Spleen (tissue), 7 donors: Measurements from ENCODE around the gene GZMH.

Experiments used
- CTCF ChIP-seq, 11 experiments: fragments of 200-600 bp in 7 of 11; fragments of 450-650 bp in 4 of 11; sonication (generic) in 4 of 11; IDR thresholded peaks in 8 of 11; conservative IDR thresholded peaks in 3 of 11; 1 replicate in 7 of 11; 2 replicates in 4 of 11; pipeline versions ENCODE4 v1.4.0 to v1.8.0; 2016 to 2021; ENCODE audit warnings: antibody characterized with exemption in 11 of 11, inconsistent platforms in 4 of 11, mild to moderate bottlenecking in 1 of 11
- POLR2A ChIP-seq, 3 donors: fragments of 450-650 bp; IDR thresholded peaks; one replicate each; pipeline ENCODE4 v1.5.1; 2017; ENCODE audit warnings: antibody characterized with exemption in 3 of 3, mild to moderate bottlenecking in 1 of 3
- donor health status: DM: no; HTN: no; CAD: no; lungs with moderate emphysema.
- donor health status: DM: no; HTN: no; CAD: no.
- donor health status: DM: no; HTN: no; CAD: no.

GRCh38 chr14:24606297-24606696 lies 3.2 kb downstream of the GZMH start:
- no peak for TF ChIP-seq CTCF (IDR thresholded peaks at IDR 0.05 in 8 of 11, conservative IDR thresholded peaks at IDR 0.05 in 3 of 11)
- TF ChIP-seq POLR2A (IDR thresholded peaks at IDR 0.05) = no peak
